Heart right ventricle (tissue), 16 donors: ENCODE measurements around the gene CCDC183. TPM values are rescaled to one million over a fixed set of nuclear protein-coding genes. Genes with fewer than 3 reads are reported as not detected.
A peak's percentile ranks its signal among the peaks of the same experiment; 100 is the strongest.

Source experiments
- ATAC-seq, 8 donors: fragments of 200-7000 bp; cut with Tn5 transposase; one replicate each; pipeline ENCODE4 v1.9.1; 2020; ENCODE audit warnings: mild to moderate bottlenecking in 8 of 8, moderate library complexity in 8 of 8, moderate number of reproducible peaks in 1 of 8
- DNase-seq, 2 donors: peaks; one replicate each; pipeline ENCODE4 v3.0.0-alpha.2; 2020
- H3K27ac ChIP-seq, 10 donors: fragments of 200-600 bp; sonication (generic) in 2 of 10; one replicate each; pipeline versions ENCODE4 v1.5.0 to v1.8.0; 2020 to 2022; ENCODE audit warnings: mild to moderate bottlenecking in 3 of 10
- H3K27me3 ChIP-seq, 7 donors: fragments of 200-600 bp; one replicate each; pipeline ENCODE4 v1.8.0; 2021 to 2022; ENCODE audit warnings: mild to moderate bottlenecking in 2 of 7
- H3K36me3 ChIP-seq, 9 donors: fragments of 200-600 bp; sonication (generic) in 1 of 9; one replicate each; pipeline versions ENCODE4 v1.5.0 to v1.8.0; 2020 to 2022; ENCODE audit warnings: mild to moderate bottlenecking in 2 of 9
- H3K4me1 ChIP-seq, 9 donors: fragments of 200-600 bp; sonication (generic) in 1 of 9; one replicate each; pipeline versions ENCODE4 v1.5.0 to v1.8.0; 2020 to 2022; ENCODE audit warnings: mild to moderate bottlenecking in 4 of 9
- H3K4me3 ChIP-seq, 10 donors: fragments of 200-600 bp; sonication (generic) in 2 of 10; one replicate each; pipeline versions ENCODE4 v1.5.0 to v1.8.0; 2020 to 2022; ENCODE audit warnings: mild to moderate bottlenecking in 7 of 10, moderate library complexity in 2 of 10
- H3K9me3 ChIP-seq, 11 donors: fragments of 200-600 bp in 10 of 11; sonication (generic) in 2 of 11; one replicate each; pipeline versions ENCODE4 v1.5.0 to v1.8.0; 2013 to 2022; ENCODE audit warnings: mild to moderate bottlenecking in 2 of 11, control low read depth in 1 of 11, moderate library complexity in 1 of 11
- WGBS, 2 donors: extraction: QIAGEN DNeasy Blood & Tissue Kit; methylation state at CpG; one replicate each; pipeline ENCODE4 v1.1.7; 2013; ENCODE audit warnings: inconsistent platforms in 1 of 2; 5-methylcytosine and 5-hydroxymethylcytosine counted together
- intact Hi-C, 10 donors: fragments of 100-400 bp; cut with DNase I; formaldehyde crosslinking; loops; one replicate each; pipeline versions ENCODE4 v1.11.1 to v1.14.2; 2022
- polyA plus RNA-seq, 2 donors: library from polyadenylated mRNA; stranded (reverse); fragments of 200-250 nt; gene quantifications; one replicate each; pipeline ENCODE4 v1.2.3, GENCODE V29; 2013
- total RNA-seq, 10 donors: library from RNA; stranded (reverse); fragmentation: NEBNext Ultra II Directional in 3 of 10; extraction: Animal tissue kit (Norgen Biotek cat#: 25700) in 3 of 10; gene quantifications; one replicate each; pipeline versions ENCODE4 v1.2.1 to v1.2.4, GENCODE V29; 2021 to 2023
- TF ChIP-seq, protein P1 (sequence below), 9 donors: fragments of 200-600 bp; sonication (generic) in 2 of 9; IDR thresholded peaks; one replicate each; pipeline versions ENCODE4 v1.5.0 to v1.8.0; 2021 to 2022; ENCODE audit warnings: antibody characterized with exemption in 9 of 9, mild to moderate bottlenecking in 5 of 9, moderate library complexity in 1 of 9
- donor health status: Arrhythmogenic right ventricular cardiomyopathy.
- donor health status: ischemic (EF 13 %, LVEDD 7.1; RV severe dilation, severe dysfunction).
- donor health status: healthy with polysubstance abuse.
- donor health status: DM: no; HTN: yes; CAD: no.
- donor health status: DM: no; HTN: no; CAD: no.
- donor health status: ischemic (EF 25% LVEDD 6.9; RV normal size, moderate dysfunction).
- donor health status: ischemic (EF 25% LVEDD 5.7; RV mildly dilated, moderate dysfunction).
- donor health status: healthy.
- donor health status: DM: yes; HTN: yes; CAD: no.
- donor health status: Ischemic cardiomyopathy.
- donor health status: ischemic (EF 35%, LVEDD 5.7; RV mildly dilated, moderate dysfunction).
- donor health status: nonischemic (EF 11% LVEDD 7.7; RV severe dilation, severe dysfunction).
- donor health status: DM: yes; HTN: yes; CAD: no.
- donor health status: PGD.
- donor health status: ischemic (EF 29% LVEDD 5.4; RV normal size, mild dysfunction).
- donor health status: nonischemic (EF 23%, LVEDD 6.1; RV moderate dilation, normal function).

CCDC183 gene
- total and polyA plus RNA-seq, 12 donors: 0.49 to 9.2 (median 1.1) TPM

DNA sequence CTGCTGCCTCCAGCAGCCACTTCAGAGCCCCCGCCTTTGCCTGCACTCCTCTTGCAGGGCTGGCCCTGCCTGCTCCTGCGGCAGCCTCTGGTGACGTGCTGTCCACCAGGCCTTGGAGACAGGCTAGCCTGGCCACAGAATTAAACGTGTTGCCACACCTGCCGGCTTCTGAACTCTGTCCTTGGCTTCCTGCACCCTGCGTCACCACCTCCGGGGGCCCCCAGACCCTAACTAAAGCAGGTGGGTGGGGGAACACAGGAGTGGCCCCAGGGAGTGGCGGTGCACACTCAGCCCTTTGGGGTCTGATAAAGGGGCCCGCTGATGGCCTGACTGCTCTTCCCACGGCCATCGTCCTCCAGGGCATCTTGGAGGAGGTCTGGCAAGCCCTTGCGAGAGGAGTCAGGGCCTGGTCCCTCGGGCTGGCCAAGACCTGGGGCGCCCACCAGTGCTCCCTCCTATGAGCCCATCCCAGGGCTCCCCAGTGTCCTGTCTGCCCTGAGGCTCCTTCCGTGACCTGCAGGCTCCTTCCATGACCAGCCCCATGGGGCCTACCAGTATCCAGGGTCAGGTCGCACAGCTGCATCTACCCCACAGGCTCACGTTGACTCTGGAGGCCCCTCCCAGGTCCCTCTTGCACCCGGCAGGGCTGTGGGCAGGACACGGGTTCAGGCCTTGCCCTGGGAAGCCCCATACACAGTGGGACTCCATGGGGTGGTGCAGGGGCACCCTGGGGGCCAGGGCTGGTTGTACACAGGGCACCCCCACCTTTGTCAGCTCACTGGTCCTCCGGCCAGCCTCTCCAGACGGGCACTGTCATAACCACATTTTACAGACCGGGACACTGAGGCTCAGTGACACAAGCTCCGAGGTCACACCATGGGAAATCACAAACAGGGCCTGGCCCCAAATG is 55.0 kb downstream of the CCDC183 start:
- TF ChIP-seq, protein P1, sequence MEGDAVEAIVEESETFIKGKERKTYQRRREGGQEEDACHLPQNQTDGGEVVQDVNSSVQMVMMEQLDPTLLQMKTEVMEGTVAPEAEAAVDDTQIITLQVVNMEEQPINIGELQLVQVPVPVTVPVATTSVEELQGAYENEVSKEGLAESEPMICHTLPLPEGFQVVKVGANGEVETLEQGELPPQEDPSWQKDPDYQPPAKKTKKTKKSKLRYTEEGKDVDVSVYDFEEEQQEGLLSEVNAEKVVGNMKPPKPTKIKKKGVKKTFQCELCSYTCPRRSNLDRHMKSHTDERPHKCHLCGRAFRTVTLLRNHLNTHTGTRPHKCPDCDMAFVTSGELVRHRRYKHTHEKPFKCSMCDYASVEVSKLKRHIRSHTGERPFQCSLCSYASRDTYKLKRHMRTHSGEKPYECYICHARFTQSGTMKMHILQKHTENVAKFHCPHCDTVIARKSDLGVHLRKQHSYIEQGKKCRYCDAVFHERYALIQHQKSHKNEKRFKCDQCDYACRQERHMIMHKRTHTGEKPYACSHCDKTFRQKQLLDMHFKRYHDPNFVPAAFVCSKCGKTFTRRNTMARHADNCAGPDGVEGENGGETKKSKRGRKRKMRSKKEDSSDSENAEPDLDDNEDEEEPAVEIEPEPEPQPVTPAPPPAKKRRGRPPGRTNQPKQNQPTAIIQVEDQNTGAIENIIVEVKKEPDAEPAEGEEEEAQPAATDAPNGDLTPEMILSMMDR (IDR thresholded peaks at IDR 0.05): no peak
- WGBS, 2 donors: 81 to 82% methylated on average over 23 of the region's 23 CpGs
- peak in 1 of 2 donors; percentile 12 for DNase-seq
- ATAC-seq: no peak
- Histone ChIP-seq H3K36me3 (peaks cover 0 to 27% (median 11%) of the 10 kb centered on the region in 9 donors), H3K4me3 (peak overlapping the region in 3 of 10 donors; percentile 3 to 99 (median 82)), H3K27ac (peak overlapping the region in 7 of 10 donors; percentile 1 to 96 (median 92)), H3K27me3 (peaks cover 0 to 25% (median 4%) of the 10 kb centered on the region in 7 donors), H3K9me3 (no peaks in the 10 kb centered on the region), H3K4me1 (peaks cover 18 to 48% (median 41%) of the 10 kb centered on the region in 9 donors)
- intact Hi-C loops: loop anchor here in 3 of 10 donors (5.0 kb wide), 3 partner anchors 51 to 96 kb away; partner anchors contain the start of genes C8G (in 1 of the 3) and FBXW5 (in 1 of the 3)

- intact Hi-C loops: loop anchor here in 3 of 10 donors (5.0 kb wide), 3 partner anchors 50 to 95 kb away; partner anchors contain the start of genes C8G (in 1 of the 3) and FBXW5 (in 1 of the 3)
- TF ChIP-seq, protein P1 (IDR thresholded peaks at IDR 0.05): no peak
- H3K9me3 ChIP-seq: no peaks in the 10 kb centered on the region
- no peak within 1 kb of the TSS for H3K4me3 ChIP-seq
- DNase-seq (peak in 1 of 2 donors; percentile 33), ATAC-seq (no peak)
- peak within 1 kb of the TSS in 8 of 10 donors; percentile 1 to 96 (median 34) for H3K27ac ChIP-seq
- peaks cover 0 to 21% (median 11%) of the 10 kb centered on the region in 9 donors for H3K36me3 ChIP-seq
- WGBS, 2 donors: 51 to 54% methylated on average over 21 to 23 of the region's 23 CpGs
- peaks cover 0 to 15% (median 0%) of the 10 kb centered on the region in 7 donors for H3K27me3 ChIP-seq
- H3K4me1 ChIP-seq: peaks cover 17 to 42% (median 33%) of the 10 kb centered on the region in 9 donors
Measured at GRCh38 chr9:136851941-136852663, 56.0 kb downstream of the CCDC183 start, which contains the start of gene MAMDC4. TSS of gene MAMDC4 (plus strand) at chr9:136852346. CDS start at chr9:136852417, 71 bp downstream.

- WGBS, 2 donors: 87 to 88% methylated on average over 29 of the region's 29 CpGs
- peaks cover 0 to 21% (median 11%) of the 10 kb centered on the region in 9 donors for H3K36me3 ChIP-seq
- peaks cover 17 to 38% (median 29%) of the 10 kb centered on the region in 9 donors for H3K4me1 ChIP-seq
- peak overlapping the region in 1 of 10 donors; percentile 93 for H3K27ac ChIP-seq
- no peaks in the 10 kb centered on the region for H3K9me3 ChIP-seq
- intact Hi-C loops: loop anchor here in 3 of 10 donors (5.0 kb wide), 3 partner anchors 49 to 94 kb away; partner anchors contain the start of genes C8G (in 1 of the 3) and FBXW5 (in 1 of the 3)
- H3K27me3 ChIP-seq: peaks cover 0 to 7% (median 0%) of the 10 kb centered on the region in 7 donors
- ATAC-seq: no peak
- H3K4me3 ChIP-seq: no peak overlapping the region
- peak in 1 of 2 donors; percentile 13 for DNase-seq
- TF ChIP-seq, protein P1 (IDR thresholded peaks at IDR 0.05): no peak
Measured at GRCh38 chr9:136852664-136853595, 56.8 kb downstream of the CCDC183 start.
